MCF 10A (cell line): ENCODE data around the gene TRAPPC6A. TPM values are rescaled to one million over a fixed set of nuclear protein-coding genes. Genes with fewer than 3 reads are reported as not detected.

Experiments used
- BruUV-seq: library from RNA; stranded (reverse); fragments of 400-500 nt; replicated peaks from 2 replicates; lab custom pipeline; 2021; lab: Mats Ljungman, UMichigan
- CTCF ChIA-PET: fragments of 300-600 bp; sonication (Branson Sonifier 250); formaldehyde crosslinking; extraction: SDS; loops from one replicate; lab custom pipeline; 2021; ENCODE audit warnings: antibody characterized with exemption, inconsistent platforms; lab: Yijun Ruan, JAX
- POLR2A ChIA-PET: fragments of 300-600, 350-650 bp; sonication (Branson Sonifier 250); formaldehyde crosslinking; extraction: SDS; loops from one replicate; lab custom pipeline; 2020; ENCODE audit warnings: antibody characterized with exemption, inconsistent platforms; lab: Yijun Ruan, JAX
- DNase-seq: peaks from one replicate; pipeline ENCODE4 v3.0.0-alpha.2; 2018; ENCODE audit not compliant: unreplicated experiment
- H3K27ac Mint-ChIP-seq: one replicate; pipeline ENCODE4 v1.8.0; 2022; ENCODE audit warnings: mild to moderate bottlenecking, low read depth, mixed read lengths; ENCODE audit not compliant: unreplicated experiment
- H3K27me3 Mint-ChIP-seq: one replicate; pipeline ENCODE4 v1.8.0; 2022; ENCODE audit warnings: mixed read lengths; ENCODE audit not compliant: insufficient read depth, unreplicated experiment
- H3K36me3 Mint-ChIP-seq: one replicate; pipeline ENCODE4 v1.8.0; 2022; ENCODE audit warnings: mild to moderate bottlenecking, moderate library complexity, mixed read lengths; ENCODE audit not compliant: insufficient read depth, unreplicated experiment
- H3K4me1 Mint-ChIP-seq: one replicate; pipeline ENCODE4 v1.8.0; 2022; ENCODE audit warnings: mixed read lengths; ENCODE audit not compliant: insufficient read depth, unreplicated experiment
- H3K4me3 Mint-ChIP-seq: one replicate; pipeline ENCODE4 v1.8.0; 2022; ENCODE audit warnings: mild to moderate bottlenecking, moderate library complexity, mixed read lengths; ENCODE audit not compliant: unreplicated experiment
- H3K9me3 Mint-ChIP-seq: one replicate; pipeline ENCODE4 v1.8.0; 2022; ENCODE audit warnings: mixed read lengths; ENCODE audit not compliant: unreplicated experiment
- intact Hi-C: fragments of 100-400 bp; cut with micrococcal nuclease; formaldehyde crosslinking; loops from 2 replicates; pipeline ENCODE4 v1.14.1; 2022
- total RNA-seq: library from RNA; stranded (reverse); gene quantifications from 2 replicates; pipeline ENCODE4 v1.2.3, GENCODE V29; 2022
- TF ChIP-seq, protein P1 (sequence below): fragments of 200-600 bp; IDR thresholded peaks from one replicate; pipeline ENCODE4 v1.8.0; 2022; ENCODE audit warnings: antibody characterized with exemption, mild to moderate bottlenecking; ENCODE audit not compliant: unreplicated experiment

The TRAPPC6A gene
- total RNA-seq, 1 experiment from 2014 or later = 14.4 TPM

- Mint-ChIP-seq H3K27me3 (no peaks in the 10 kb centered on the region), H3K9me3 (no peaks in the 10 kb centered on the region), H3K4me1 (peaks cover 27% of the 10 kb centered on the region), H3K36me3 (no peaks in the 10 kb centered on the region), H3K27ac (peak overlapping the region; percentile 51), H3K4me3 (peak overlapping the region; percentile 16)
- BruUV-seq = no TSS peak
- intact Hi-C loops = loop anchor here (5.0 kb wide), 1 partner anchor 83 kb away; the partner anchor contains the start of gene EXOC3L2
- no peak for DNase-seq
- ChIA-PET POLR2A (interaction anchor here (0.9 to 4.2 kb wide), 6 partner anchors 12 to 260 kb away, joined by 3 to 47 read pairs (median 4); partner anchors contain the start of genes BLOC1S3, ERCC1, PPP1R37 and TRAPPC6A), CTCF (interaction anchor here (0.6 to 1.4 kb wide), 7 partner anchors 10 to 241 kb away, joined by 3 to 8 read pairs (median 4); no protein-coding TSS in a partner anchor)
- TF ChIP-seq, protein P1, sequence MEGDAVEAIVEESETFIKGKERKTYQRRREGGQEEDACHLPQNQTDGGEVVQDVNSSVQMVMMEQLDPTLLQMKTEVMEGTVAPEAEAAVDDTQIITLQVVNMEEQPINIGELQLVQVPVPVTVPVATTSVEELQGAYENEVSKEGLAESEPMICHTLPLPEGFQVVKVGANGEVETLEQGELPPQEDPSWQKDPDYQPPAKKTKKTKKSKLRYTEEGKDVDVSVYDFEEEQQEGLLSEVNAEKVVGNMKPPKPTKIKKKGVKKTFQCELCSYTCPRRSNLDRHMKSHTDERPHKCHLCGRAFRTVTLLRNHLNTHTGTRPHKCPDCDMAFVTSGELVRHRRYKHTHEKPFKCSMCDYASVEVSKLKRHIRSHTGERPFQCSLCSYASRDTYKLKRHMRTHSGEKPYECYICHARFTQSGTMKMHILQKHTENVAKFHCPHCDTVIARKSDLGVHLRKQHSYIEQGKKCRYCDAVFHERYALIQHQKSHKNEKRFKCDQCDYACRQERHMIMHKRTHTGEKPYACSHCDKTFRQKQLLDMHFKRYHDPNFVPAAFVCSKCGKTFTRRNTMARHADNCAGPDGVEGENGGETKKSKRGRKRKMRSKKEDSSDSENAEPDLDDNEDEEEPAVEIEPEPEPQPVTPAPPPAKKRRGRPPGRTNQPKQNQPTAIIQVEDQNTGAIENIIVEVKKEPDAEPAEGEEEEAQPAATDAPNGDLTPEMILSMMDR = no peak
Measured at GRCh38 chr19:45163751-45164460, 14.1 kb downstream of the TRAPPC6A start.

- peak; percentile 37 for DNase-seq
- TF ChIP-seq, protein P1 = no peak
- ChIA-PET CTCF (interaction anchor here (0.5 to 1.4 kb wide), 3 partner anchors 15 to 527 kb away, joined by 3 to 5 read pairs (median 3); partner anchors contain the start of gene TRAPPC6A), POLR2A (interaction anchor here (0.8 to 4.2 kb wide), 2 partner anchors 13 to 15 kb away, joined by 3 to 47 read pairs; partner anchors contain the start of genes BLOC1S3 and TRAPPC6A)
- no peak overlapping the region for H3K27ac Mint-ChIP-seq
- intact Hi-C loops = loop anchor here (5.0 kb wide), 1 partner anchor 84 kb away; the partner anchor contains the start of gene EXOC3L2
- no peaks in the 10 kb centered on the region for H3K9me3 Mint-ChIP-seq
- peaks cover 27% of the 10 kb centered on the region for H3K4me1 Mint-ChIP-seq
- H3K4me3 Mint-ChIP-seq = no peak overlapping the region
- no peaks in the 10 kb centered on the region for H3K36me3 Mint-ChIP-seq
- H3K27me3 Mint-ChIP-seq = no peaks in the 10 kb centered on the region
- no TSS peak for BruUV-seq
Measured at GRCh38 chr19:45163156-45163555, 14.9 kb downstream of the TRAPPC6A start.

DNA sequence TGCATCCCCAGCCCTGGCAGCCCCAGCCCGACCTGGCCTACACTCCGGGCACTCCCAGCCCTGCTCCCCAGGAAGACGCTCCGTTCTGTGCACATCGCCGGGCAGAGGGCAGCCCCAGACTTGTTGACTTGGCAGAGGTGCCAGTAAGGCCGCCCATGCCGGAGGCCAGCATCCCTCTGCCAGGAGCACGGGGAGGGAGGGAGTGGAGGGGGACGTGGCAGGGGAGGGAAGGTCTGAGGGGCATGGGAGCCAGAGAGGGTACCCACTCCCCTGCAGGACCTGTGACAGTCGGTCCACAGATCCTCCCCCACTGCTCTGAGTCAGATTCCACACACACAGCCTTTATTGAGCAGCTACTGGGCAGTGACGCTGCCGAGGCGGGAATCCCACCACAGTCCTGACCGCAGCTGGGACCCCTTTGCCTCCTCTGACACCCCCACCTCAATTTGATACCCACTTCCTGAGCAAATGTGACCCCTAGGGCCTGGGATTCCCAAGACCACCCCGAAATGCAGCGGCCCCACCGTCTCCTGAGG is 15.4 kb downstream of the TRAPPC6A start:
- Mint-ChIP-seq H3K4me3 (no peak overlapping the region), H3K36me3 (no peaks in the 10 kb centered on the region), H3K4me1 (peaks cover 27% of the 10 kb centered on the region), H3K27me3 (no peaks in the 10 kb centered on the region), H3K9me3 (no peaks in the 10 kb centered on the region), H3K27ac (no peak overlapping the region)
- ChIA-PET POLR2A (interaction anchor here (0.8 to 4.2 kb wide), 2 partner anchors 13 to 16 kb away, joined by 3 to 47 read pairs; partner anchors contain the start of genes BLOC1S3 and TRAPPC6A), CTCF (interaction anchor here (0.5 to 1.4 kb wide), 6 partner anchors 16 to 526 kb away, joined by 3 to 5 read pairs (median 3); partner anchors contain the start of gene TRAPPC6A)
- DNase-seq = peak; percentile 84
- TF ChIP-seq, protein P1 = no peak
- intact Hi-C loops = loop anchor here (1.0 to 5.0 kb wide), 2 partner anchors 85 to 176 kb away; partner anchors contain the start of gene EXOC3L2
- BruUV-seq = no TSS peak
